SU-DHL-6 (cell line): ENCODE measurements around the gene PMEPA1.

ENCODE experiments used
- H2AFZ ChIP-seq: fragments of 200-600 bp; sonication (generic); 2 replicates; pipeline ENCODE4 v1.6.1; 2014; ENCODE audit warnings: low read depth, mild to moderate bottlenecking, moderate library complexity, mixed read lengths, antibody characterized with exemption, low read length; ENCODE audit not compliant: severe bottlenecking
- H3F3A ChIP-seq: fragments of 200-600 bp; shearing (Covaris generic); 2 replicates; pipeline ENCODE4 v1.6.0; 2016; ENCODE audit warnings: antibody characterized with exemption, mild to moderate bottlenecking; ENCODE audit not compliant: insufficient read depth
- H3K27ac ChIP-seq: fragments of 200-600 bp; sonication (generic); 2 replicates; pipeline ENCODE4 v1.5.1; 2016; ENCODE audit warnings: low read depth, mild to moderate bottlenecking, low read length, moderate library complexity, mixed read lengths
- H3K27me3 ChIP-seq: fragments of 200-600 bp; sonication (generic), shearing (Covaris generic); 2 replicates; pipeline ENCODE4 v1.6.0; 2014; ENCODE audit warnings: mild to moderate bottlenecking, low read length
- H3K36me3 ChIP-seq: fragments of 200-600 bp; sonication (generic); 2 replicates; pipeline ENCODE4 v1.6.1; 2014; ENCODE audit warnings: mild to moderate bottlenecking, low read length, mixed read lengths
- H3K4me2 ChIP-seq: fragments of 300-600, 200-600 bp; shearing (Covaris generic), sonication (generic); 2 replicates; pipeline ENCODE4 v1.6.0; 2014; ENCODE audit warnings: low read length, low read depth, mild to moderate bottlenecking; ENCODE audit not compliant: poor library complexity, severe bottlenecking
- H3K4me3 ChIP-seq: fragments of 200-600 bp; sonication (generic); 2 replicates; pipeline ENCODE4 v1.5.1; 2014; ENCODE audit warnings: antibody characterized with exemption, low read length, mild to moderate bottlenecking, mixed read lengths; ENCODE audit not compliant: insufficient read depth, poor library complexity, severe bottlenecking
- H3K79me2 ChIP-seq: fragments of 200-600 bp; sonication (generic); 2 replicates; pipeline ENCODE4 v1.6.1; 2014; ENCODE audit warnings: mild to moderate bottlenecking, low read length, moderate library complexity; ENCODE audit not compliant: insufficient read depth
- H3K9ac ChIP-seq: fragments of 200-600 bp; sonication (generic); 2 replicates; pipeline ENCODE4 v1.7.0; 2014; ENCODE audit warnings: mild to moderate bottlenecking, low read length
- H3K9me2 ChIP-seq: fragments of 200-600 bp; sonication (generic); replicated peaks from 2 replicates; pipeline ENCODE4 v1.6.1; 2014; ENCODE audit warnings: low read length; ENCODE audit not compliant: insufficient read depth
- H3K9me3 ChIP-seq: fragments of 200-600 bp; sonication (generic); 2 replicates; pipeline ENCODE4 v1.6.1; 2014; ENCODE audit warnings: low read length, mixed read lengths; ENCODE audit not compliant: insufficient read depth
- H4K20me1 ChIP-seq: fragments of 200-600 bp; sonication (generic); 2 replicates; pipeline ENCODE4 v1.6.1; 2014; ENCODE audit warnings: low read depth, mild to moderate bottlenecking, antibody characterized with exemption, low read length, moderate library complexity, mixed read lengths
- CTCF ChIP-seq: fragments of 200-600 bp; sonication (generic); IDR thresholded peaks from one replicate; pipeline ENCODE4 v1.5.1; 2017; ENCODE audit warnings: antibody characterized with exemption, mild to moderate bottlenecking, low read length, moderate library complexity; ENCODE audit not compliant: insufficient read depth, poor library complexity, severe bottlenecking
- EZH2phosphoT487 ChIP-seq: fragments of 200-600 bp; sonication (generic), shearing (Covaris generic); conservative IDR thresholded peaks from 2 replicates; pipeline ENCODE4 v1.6.1; 2018; ENCODE audit warnings: mild to moderate bottlenecking, antibody characterized with exemption, low read length, moderate library complexity, mixed read lengths

The PMEPA1 gene

GRCh38 chr20:57708694-57709673 is 831 bp downstream of the PMEPA1 start:
- no peaks in the 10 kb centered on the region for H4K20me1 ChIP-seq
- no peaks in the 10 kb centered on the region for H3K79me2 ChIP-seq
- H3K4me3 ChIP-seq, result no peak overlapping the region
- TF ChIP-seq CTCF (no peak), EZH2phosphoT487 (no peak)
- H2AFZ ChIP-seq, result no peak overlapping the region
- no peak overlapping the region for H3K27ac ChIP-seq
- H3K9me3 ChIP-seq, result no peaks in the 10 kb centered on the region
- H3K4me2 ChIP-seq, result no peak overlapping the region
- H3K36me3 ChIP-seq, result no peaks in the 10 kb centered on the region
- H3F3A ChIP-seq, result no peaks in the 10 kb centered on the region
- no peak overlapping the region for H3K9ac ChIP-seq
- H3K9me2 ChIP-seq, result no peaks in the 10 kb centered on the region
- H3K27me3 ChIP-seq, result no peaks in the 10 kb centered on the region

- no peaks in the 10 kb centered on the region for H3K9me2 ChIP-seq
- no peak overlapping the region for H3K4me2 ChIP-seq
- H4K20me1 ChIP-seq, result no peaks in the 10 kb centered on the region
- no peak overlapping the region for H3K27ac ChIP-seq
- no peaks in the 10 kb centered on the region for H3K36me3 ChIP-seq
- no peaks in the 10 kb centered on the region for H3F3A ChIP-seq
- no peak overlapping the region for H2AFZ ChIP-seq
- H3K27me3 ChIP-seq, result no peaks in the 10 kb centered on the region
- H3K4me3 ChIP-seq, result no peak overlapping the region
- H3K9ac ChIP-seq, result no peak overlapping the region
- no peaks in the 10 kb centered on the region for H3K9me3 ChIP-seq
- no peaks in the 10 kb centered on the region for H3K79me2 ChIP-seq
- TF ChIP-seq EZH2phosphoT487, result no peak
- no peak for TF ChIP-seq CTCF
Measured at GRCh38 chr20:57707849-57708693, 1.7 kb downstream of the PMEPA1 start.

- Histone ChIP-seq H3K4me2 (no peak overlapping the region), H4K20me1 (no peaks in the 10 kb centered on the region), H3K27me3 (no peaks in the 10 kb centered on the region), H3K9me2 (no peaks in the 10 kb centered on the region), H3K4me3 (no peak overlapping the region), H3K79me2 (no peaks in the 10 kb centered on the region), H2AFZ (no peak overlapping the region), H3K9ac (no peak overlapping the region), H3K9me3 (no peaks in the 10 kb centered on the region), H3K27ac (no peak overlapping the region), H3K36me3 (no peaks in the 10 kb centered on the region), H3F3A (no peaks in the 10 kb centered on the region)
- no peak for TF ChIP-seq CTCF
- TF ChIP-seq EZH2phosphoT487, result no peak
Measured at GRCh38 chr20:57707320-57707719, 2.5 kb downstream of the PMEPA1 start.
